ENCODE measurements around the gene CLEC17A. TPM values are rescaled to one million over a fixed set of nuclear protein-coding genes. Genes with fewer than 3 reads are reported as not detected.

The CLEC17A gene
- total RNA-seq, 1 donor from 2014 or later, result not detected

DNA sequence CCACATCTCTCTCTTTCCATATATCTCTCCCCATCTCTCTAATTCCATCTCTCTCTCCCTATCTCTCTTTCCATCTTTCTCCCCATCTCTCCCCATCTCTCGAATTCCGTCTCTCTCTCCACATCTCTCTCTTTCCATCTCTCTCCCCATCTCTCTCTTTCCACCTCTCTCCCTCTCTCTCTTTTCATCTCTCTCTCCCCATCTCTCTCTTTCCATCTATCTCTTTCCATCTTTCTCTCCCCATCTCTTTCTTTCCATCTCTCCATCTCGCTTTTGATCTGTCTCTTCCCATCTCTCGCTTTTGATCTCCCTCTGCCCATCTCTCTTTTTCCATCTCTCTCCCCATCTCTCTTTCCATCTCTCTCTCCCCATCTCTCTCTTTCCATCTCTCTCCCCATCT, 66.1 kb downstream of the CLEC17A start:
- no peak for DNase-seq (ENCODE audit: low read depth in 2 of 2)

DNA sequence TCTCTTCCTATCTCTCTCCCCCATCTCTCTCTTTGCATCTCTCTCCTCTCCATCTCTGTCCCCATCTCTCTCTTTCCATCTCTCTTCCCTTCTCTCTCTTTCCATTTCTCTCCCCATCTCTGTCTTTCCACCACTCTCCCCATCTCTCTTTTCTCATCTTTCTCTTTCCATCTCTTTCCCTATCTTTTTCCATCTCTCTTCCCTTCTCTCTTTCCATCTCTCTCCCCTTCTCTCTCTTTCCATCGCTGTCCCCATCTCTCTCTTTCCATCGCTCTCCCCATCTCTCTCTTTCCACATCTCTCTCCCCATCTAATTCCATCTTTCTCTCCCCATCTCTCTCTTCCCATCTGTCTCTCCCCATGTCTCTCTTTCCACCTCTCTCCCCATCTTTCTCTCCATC, 67.3 kb downstream of the CLEC17A start:
- no peak for DNase-seq (ENCODE audit: low read depth in 2 of 2)

DNA sequence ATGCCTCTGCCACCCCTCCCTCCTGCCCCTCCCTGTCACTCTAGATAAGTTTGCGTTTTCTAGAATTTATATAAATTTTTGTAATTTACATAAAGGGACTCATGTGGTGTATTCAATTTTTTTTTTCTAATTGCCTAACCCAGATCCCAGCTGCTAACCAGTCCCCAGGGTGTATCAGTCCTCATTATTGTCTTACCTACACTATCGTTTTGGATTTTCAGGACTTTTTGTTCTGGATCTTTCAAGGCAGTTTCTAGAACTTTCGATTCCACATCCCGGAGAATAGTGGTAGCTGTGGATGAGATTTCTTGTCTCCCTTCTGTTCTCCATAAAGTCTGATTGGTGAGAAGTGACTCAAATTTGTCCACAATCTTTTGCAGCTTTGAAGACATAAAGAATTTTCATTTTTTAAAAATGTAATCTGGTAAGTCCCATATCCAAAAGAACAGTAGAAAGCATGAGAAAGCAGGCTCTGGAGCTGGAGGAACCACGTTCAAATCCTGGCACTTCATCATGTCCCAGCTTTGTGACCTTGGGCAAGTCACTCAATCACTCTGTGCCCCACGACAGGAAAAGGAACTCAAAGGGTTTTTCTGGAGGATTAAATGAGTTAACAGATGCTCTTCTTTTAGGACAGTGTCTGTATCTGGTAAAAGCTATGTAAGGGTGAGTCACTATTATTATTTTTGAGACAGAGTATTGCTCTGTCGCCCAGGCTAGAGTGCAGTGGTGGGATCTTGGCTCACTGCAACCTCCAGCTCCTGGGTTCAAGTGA, 72.1 kb downstream of the CLEC17A start:
- DNase-seq (ENCODE audit: low read depth in 2 of 2), result no peak

DNA sequence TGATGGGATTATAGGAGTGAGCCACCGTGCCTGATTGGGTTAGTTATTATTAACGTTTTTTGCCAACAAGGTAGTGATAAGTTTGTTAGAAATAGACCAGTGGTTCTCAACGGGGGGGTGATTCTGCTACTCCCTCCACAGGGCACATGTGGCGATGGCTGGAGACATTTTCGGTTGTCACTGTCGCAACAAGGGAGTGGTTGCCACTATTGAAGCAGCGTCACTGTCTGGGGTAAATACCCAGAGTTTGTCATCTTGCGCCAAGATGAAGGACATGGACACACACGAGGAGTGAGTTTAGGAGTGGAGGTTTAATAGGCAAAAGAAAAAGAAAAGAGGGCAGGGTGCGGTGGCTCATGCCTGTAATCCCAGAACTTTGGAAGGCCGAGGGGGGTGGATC, 72.8 kb downstream of the CLEC17A start:
- DNase-seq (ENCODE audit: low read depth in 2 of 2), result no peak

DNA sequence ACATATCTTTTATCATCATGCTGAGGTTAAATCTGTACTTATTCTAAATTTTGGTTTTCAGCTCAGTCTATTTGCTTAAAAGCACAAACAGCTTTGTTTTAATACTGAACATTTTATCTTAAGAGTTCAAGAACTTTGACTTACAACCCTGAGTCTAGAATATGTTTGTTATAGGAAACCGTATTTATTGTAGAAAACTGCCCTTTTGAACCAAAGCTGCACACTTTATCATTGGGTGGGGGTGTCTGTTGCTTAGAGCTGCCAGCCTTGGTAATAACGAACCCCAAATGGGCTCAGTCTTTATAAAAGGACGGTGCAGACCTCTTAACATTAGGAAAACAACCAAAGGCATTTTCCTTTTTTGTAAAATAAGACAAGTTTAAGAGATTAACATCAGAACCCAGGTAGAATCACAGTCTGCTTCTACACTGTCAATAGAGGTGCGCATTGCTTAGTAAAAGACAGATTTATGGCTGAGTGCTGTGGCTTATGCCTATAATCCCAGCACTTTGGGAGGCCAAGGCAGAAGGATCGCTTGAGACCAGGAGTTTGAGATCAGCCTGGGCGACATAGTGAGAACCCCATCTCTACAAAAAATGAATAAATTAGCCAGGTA, 77.1 kb downstream of the CLEC17A start:
- DNase-seq (ENCODE audit: low read depth in 2 of 2), result no peak

DNA sequence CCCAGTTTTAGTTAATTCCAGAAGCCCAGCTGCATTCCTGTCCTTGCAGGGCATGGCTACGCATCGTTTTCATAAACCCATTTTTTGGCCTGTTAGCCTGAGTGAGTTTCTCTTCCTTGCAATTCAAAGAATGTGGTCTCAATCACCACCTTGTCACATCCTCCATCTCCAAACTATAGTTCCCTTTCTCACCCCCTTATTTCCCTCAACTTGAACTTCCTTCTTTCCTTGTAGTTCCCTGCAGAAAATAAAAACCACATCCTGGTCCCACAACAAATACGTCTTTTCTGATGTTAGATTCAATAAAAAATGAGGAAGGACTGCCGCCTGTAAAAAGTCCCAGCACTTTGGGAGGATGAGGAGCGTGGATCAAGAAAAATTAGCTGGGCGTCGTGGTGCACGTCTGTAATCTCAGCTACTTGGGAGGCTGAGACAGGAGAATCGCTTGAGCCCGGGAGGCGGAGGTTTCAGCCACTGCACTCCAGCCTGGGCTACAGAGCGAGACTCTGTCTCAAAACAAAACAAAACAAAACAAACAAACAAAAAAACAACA, 78.6 kb downstream of the CLEC17A start:
- DNase-seq (ENCODE audit: low read depth in 2 of 2), result no peak

Other genes starting within 250 kb of the CLEC17A start
- 4.9 and 6.2 TPM in 2 replicates for gene ADGRE5, start 201.6 kb upstream of the CLEC17A start, total RNA-seq
- gene DDX39A, start 163.7 kb upstream of the CLEC17A start, total RNA-seq, result 69.7 and 71.9 TPM in 2 replicates
- 252 and 299 TPM in 2 replicates for gene PKN1, start 149.8 kb upstream of the CLEC17A start, total RNA-seq
- gene PTGER1, start 107.7 kb upstream of the CLEC17A start, total RNA-seq, result 0.13 and 0.25 TPM in 2 replicates
- 109 and 126 TPM in 2 replicates for gene GIPC1, start 87.0 kb upstream of the CLEC17A start, total RNA-seq
- 23.7 and 34.3 TPM in 2 replicates for gene DNAJB1, start 64.7 kb upstream of the CLEC17A start, total RNA-seq
- 23.1 and 27.4 TPM in 2 replicates for gene TECR, start 53.5 kb upstream of the CLEC17A start, total RNA-seq
- gene NDUFB7, start 11.0 kb upstream of the CLEC17A start, total RNA-seq, result 304 and 331 TPM in 2 replicates
- gene ADGRE3, start 91.8 kb downstream of the CLEC17A start, total RNA-seq, result not detected in 2 replicates
- gene ZNF333, start 107.0 kb downstream of the CLEC17A start, total RNA-seq, result 4.2 and 9.6 TPM in 2 replicates
- 0.13 and 0.38 TPM in 2 replicates for gene ADGRE2, start 195.5 kb downstream of the CLEC17A start, total RNA-seq